NCI-H1048 (cell line): ENCODE results near the gene FSCN2.

Experiments
- DNase-seq: peaks from one replicate; lab custom pipeline; 2025; lab: John Stamatoyannopoulos, UW

FSCN2 gene

DNA sequence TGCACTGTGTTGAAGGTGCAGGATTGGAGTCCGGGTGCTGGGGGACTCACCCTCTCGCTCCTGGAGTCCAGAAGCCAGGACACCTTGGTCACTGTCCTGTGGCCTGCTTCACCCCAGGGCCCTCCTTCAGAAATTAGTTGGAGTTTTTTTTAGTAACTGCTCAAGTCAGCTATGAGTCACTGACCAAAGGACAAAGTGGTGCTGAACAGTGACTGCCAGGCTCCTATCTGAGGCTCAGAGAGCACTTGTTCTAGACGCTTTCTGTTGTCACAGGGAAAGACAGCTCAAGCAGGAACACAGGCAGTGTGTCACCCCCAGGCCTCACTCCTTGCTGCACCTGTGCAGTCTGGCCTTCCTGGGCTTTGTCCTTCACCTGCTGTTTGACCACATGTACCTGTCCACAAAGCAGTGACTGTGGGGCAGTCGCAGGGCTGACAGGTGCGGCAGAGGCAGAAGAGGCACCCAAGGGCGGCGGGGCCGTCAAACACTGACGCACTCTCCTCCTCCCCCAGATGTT lies 28.1 kb downstream of the FSCN2 start:
- DNase-seq = no peak

DNA sequence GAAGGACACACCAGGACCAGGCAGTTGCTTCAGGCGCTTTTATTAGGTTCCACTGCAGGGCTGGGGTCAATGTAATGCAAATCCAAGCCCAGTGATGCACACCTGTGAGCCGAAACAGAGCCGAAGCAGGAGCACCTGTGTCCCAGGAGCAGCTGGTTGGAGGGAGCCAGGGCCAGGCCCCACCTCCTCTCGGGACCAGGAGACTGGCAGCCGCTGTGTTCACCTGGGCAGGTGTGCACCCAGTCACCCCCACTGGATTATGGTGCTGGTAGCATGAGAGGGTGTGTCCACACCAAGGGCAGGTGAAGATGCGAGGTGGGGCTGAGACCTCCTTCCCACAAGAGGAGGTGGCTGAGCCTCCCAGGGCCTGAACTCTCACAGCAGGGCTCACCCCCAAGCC lies 28.7 kb downstream of the FSCN2 start:
- no peak for DNase-seq

- DNase-seq = no peak
Observed at GRCh38 chr17:81557276-81558114, 29.3 kb downstream of the FSCN2 start.

DNA sequence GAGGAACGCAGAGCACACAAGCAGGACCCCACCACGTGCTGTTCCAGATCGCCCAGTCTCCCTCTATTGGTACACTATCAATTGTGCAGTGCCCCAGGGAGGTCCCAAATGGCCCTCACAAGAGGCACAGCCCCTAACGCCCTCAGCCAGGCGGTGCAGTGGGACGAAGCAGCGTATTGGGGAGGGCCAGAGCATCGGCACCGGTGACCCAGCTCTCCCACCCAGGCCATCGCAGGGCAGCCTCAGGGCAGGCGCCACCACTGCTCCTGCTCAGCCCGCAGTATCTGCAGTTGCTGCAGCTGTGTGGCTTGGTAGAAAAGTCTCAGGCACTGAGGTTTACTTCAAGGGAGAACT lies 29.9 kb downstream of the FSCN2 start:
- no peak for DNase-seq

DNA sequence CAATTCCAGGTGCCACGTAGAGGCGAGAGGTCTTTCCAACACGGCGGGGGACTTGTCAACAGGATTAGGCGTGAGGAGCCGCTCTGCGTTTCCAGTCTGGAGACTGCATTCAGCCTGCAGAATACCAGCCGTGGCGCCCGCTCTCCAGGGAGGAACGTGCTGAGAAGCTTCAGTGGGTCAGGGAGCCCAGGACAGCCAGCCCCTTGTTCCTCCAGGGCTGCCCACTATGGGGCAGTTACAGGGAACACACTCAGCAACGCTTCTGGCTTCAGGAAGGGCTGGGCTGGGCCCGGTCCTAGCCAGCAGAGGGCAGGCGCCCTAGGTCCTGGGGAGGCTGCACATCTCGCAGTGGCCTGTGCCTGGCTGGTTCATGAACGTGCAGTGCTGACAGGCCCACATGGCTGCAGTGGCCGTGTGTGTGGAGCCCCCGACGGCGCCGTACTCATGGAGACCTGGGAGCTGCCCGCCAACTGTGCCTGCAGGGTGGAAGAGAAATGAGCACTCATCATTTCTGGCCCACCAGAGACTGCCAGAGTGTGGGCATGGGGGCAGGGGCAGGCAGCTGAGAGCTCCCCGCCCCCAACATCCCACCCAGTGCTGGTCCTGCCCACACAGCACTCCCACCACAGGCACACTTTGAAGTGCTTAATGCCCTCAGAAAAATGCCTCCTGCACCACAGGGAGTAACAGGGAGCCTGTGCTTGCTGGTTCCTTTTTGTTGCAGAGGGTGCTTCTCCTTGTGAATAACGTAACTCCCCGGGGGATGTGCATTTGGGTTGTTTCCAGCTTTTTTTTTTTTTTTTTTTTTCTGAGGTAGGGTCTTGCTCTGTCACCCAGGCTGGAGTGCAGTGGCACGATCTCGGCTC lies 31.0 kb downstream of the FSCN2 start:
- no peak for DNase-seq

DNA sequence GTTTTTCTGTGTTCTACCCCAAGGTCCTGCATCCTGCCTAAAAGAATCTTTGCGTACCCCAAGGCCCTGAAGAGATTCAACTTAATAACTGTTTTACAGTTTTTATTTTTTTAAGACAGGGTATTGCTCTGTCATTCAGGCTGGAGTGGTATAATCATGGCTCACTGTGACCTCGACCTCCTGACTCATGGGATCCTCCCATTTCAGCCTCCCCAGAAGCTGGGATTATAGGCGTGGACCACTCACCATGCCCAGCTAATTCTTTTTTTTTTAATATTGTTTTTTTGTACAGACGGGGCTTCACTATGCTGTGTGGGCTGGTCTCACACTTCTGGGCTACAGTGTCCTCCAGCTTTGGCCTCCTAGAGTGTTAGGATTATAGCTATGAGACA lies 33.3 kb downstream of the FSCN2 start:
- DNase-seq = no peak

DNA sequence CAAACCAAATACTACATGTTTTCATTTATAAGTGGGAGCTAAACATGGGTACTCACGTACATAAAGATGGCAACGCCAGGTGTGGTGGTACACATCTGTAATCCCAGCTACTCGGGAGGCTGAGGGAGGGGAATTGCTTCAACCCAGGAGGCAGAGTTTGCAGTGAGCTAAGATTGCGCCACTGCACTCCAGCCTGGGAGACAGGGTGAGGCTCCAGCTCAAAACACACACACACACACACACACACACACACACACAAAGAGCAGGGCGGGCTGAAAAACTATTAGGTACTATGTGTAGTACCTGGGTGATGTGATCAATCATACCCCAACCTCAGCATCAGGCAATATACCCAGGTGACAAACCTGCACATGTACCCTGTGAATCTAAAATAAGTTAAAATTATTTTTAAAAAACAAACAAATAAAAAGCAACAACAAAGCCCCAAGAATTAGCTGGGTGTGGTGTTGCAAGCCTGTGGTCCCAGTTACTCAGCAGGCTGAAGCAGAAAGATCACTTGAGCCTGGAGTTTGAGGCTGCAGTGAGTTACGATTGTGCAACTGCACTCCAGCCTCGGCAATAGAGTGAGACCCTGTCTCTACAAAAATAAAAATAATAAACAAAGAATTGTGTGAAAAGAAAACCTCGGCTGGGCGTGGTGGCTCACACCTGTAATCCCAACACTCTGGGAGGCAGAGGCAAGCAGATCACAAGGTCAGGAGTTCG lies 35.8 kb downstream of the FSCN2 start:
- DNase-seq = no peak

- no peak for DNase-seq
Observed at GRCh38 chr17:81564778-81565177, 36.6 kb downstream of the FSCN2 start.

DNA sequence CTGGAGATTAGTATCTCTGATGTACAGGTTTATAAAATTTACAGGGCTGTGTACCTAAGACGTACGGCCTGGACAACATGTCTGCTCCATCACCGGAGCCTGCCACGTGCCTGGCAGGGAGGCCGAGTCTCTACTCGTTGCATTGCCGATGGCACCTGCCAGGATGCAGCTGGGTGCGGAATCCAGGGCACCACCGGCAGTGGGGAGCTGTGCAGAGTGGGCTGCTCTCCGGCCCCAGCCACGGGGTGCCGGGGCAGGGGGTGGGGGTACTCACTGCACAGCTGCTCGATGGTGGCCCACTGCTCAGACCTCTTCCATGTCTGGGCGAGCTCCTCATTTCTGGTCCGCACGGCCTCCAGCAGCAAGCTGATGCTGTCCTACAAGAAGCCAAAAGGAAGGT lies 37.1 kb downstream of the FSCN2 start:
- DNase-seq = no peak

- peak; percentile 27 for DNase-seq
Observed at GRCh38 chr17:81566461-81567126, 38.4 kb downstream of the FSCN2 start.

DNA sequence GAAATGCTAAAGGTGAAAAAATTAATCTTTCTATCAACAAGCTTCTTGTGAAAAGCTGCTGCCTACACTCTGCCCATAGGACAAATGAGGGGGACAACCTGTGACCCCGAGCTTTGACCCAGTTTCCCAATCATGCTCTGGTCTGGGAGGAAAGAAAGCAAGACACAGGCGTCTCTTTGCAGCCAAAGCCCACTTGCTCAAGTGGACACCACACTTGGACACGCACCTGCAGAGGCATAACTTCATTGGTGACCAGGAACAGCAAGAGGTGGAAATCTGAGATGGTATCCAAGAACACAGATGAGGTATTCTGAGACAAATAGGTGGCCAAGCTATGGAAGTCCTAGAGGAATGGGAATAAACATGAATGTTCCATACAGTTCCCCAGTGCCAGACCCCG lies 39.0 kb downstream of the FSCN2 start:
- no peak for DNase-seq

DNA sequence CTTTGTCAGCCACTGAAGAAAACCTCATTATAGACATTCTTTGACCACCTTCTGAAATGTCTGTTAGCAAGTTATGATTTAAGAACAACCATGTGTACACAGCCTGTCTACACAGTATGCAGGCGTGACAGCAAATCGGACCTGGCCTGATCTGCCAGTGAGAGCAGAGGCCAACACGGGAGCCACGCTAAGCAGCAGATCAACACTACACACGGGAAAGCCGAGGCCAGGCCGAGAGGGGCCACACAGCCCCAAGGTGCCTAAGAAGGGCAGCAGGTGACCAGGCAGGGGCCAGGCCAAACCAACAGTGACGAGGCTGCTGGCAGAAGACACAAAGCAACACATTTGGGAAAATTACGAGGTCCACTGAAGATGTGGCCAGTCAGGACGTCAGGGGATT lies 40.2 kb downstream of the FSCN2 start:
- DNase-seq = no peak

DNA sequence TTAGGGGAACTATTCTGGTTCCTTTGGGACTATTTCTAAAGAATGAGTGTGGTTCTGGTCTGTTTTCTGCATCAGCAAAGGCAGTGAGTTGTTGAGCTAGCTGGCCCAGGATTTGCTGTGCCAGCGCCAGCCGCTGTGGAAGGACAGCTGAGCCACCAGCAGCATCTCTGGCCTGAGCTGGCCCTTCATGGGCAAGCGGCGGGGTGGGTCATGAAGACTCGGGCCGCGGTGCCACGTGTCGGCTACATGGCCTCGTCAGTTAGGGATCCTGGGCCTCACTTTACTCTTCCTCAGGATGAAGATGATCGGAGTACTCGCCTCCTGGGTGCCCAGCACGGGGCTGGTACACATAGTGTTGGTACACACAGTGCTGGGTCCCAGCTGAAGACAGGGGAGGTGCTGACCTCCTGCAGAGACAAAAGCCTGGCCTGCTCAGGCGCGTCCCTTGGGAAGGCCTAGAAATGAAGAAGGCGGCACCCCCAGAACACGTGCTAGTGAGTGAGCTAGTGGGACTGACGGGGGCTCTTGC lies 41.9 kb downstream of the FSCN2 start:
- no peak for DNase-seq

GRCh38 chr17:81570964-81571363 lies 42.8 kb downstream of the FSCN2 start:
- no peak for DNase-seq

- DNase-seq = no peak
Observed at GRCh38 chr17:81572563-81573168, 44.5 kb downstream of the FSCN2 start.

DNA sequence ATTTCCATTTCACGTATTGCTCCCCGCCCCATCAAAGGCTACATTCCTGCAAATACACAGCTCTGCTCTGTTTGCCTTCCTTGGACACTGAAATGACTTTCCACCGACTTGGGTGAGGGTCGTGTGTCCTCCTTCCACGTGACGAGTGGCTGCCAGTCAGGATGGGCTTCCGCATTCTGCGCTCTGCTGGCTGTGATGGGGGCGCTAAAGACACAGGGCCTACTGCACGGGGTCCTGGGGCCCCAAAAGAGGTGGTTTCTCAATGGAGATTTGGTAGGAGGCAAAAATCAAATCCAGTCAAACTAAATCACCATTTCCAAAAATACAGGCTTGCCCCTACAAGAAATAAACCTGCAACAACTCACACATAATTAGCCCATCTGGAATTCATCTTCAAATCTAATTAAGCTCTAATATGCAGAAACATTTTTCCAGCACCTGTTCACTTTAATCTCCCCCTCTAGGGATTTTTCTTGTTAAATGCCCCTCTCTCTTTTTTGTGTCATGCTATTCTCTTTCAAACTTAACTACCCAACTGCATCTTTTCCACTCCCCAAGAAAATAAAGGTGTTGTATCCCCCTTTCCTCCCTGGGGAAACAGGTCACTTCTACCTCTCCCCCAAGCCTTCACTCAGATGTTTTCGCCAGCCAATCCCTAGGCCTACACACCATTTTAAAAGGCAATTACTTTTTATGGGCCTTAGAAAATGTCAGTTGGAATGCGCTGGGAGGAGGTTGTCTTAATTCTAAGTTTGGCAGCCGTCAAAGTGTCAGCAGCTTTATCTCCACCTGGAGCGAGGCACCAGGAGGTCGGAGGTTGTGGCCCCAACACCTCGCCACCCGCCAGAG lies 45.8 kb downstream of the FSCN2 start:
- no peak for DNase-seq

DNA sequence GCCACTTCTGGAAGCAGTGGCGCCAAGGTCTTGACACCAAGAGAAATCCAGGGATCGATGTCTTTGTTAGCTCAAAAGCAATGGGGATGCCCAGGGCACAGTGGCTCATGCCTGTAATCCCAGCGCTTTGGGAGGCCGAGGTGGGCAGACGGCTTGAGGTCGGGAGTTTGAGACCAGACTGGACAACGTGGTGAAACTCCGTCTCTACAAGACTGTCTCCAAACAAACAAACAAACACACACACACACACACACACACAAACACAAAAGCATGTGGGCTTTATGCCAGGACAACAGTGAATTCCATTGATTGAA lies 46.4 kb downstream of the FSCN2 start:
- DNase-seq = no peak

- no peak for DNase-seq
Observed at GRCh38 chr17:81575836-81576235, 47.7 kb downstream of the FSCN2 start.

- no peak for DNase-seq
Observed at GRCh38 chr17:81576621-81577277, 48.6 kb downstream of the FSCN2 start.
